Globus pallidus (tissue), 1 donor: ENCODE results near the gene BNC1.
"Not testable (repeated sequence)": the region's sequence is repeated elsewhere in the genome, so short reads cannot be mapped to it uniquely, and the experiment has no call there.

Experiments used
- DNase-seq: peaks from one replicate; pipeline ENCODE4 v3.0.0-alpha.2; 2015; ENCODE audit warnings: low spot score

Gene BNC1

DNA sequence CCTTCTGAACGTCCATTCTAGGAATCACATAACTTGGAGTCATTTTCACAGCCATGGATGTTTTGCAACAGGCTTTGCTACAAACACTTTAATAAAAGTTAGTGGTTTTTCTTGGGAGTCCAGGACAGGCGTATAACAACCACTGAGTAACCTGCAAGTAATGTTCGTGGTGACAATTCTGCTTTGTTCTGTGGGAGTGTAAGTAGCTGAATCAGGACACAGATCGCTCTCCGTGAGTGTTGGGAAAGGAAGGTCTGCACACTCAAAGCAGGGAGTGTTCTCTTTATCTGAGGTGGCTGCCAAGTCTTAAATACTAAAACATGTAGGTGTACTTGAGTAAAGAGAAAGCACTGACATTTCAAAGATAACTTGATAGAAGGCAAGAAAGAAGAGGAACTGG lies 7.9 kb upstream of the BNC1 start:
- DNase-seq, result no peak

DNA sequence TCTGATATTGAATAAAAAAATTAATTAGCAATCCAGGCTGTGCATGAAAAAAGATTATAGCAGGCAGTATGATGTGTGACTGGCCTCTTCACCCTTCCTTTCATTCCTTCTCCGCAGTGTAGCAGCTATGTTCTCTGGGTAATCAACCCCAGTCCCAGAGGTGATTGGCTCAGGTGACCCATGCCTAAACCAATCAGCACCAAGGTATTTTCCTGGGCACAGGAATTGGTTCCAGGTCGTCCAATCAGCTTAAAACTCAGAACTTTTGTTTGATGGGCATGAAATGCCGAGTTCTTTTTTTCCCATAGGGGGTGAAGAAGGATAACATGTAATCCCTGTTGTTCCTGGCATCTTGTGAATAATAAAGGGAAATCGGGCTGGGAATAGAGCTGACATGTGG lies 5.8 kb upstream of the BNC1 start:
- no peak for DNase-seq

DNA sequence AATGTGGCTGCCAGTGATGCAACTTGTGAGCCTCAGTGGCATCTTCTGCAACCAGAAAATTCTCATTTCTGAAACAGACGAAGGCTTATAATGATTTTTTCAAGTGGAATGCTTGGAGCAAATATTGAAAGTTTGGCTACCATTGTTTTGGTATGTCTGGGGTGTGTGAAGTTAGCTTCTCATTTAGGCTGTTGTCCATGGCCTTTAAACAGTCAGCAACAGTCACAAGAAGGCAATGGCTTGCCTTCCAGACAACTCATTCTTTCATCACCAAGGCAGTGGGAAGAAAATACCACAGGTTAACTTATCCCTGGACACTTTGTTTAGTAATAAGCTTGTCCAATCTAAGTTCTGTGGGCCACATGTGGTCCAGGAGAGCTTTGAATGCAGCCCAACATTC lies 4.7 kb upstream of the BNC1 start:
- no peak for DNase-seq

DNA sequence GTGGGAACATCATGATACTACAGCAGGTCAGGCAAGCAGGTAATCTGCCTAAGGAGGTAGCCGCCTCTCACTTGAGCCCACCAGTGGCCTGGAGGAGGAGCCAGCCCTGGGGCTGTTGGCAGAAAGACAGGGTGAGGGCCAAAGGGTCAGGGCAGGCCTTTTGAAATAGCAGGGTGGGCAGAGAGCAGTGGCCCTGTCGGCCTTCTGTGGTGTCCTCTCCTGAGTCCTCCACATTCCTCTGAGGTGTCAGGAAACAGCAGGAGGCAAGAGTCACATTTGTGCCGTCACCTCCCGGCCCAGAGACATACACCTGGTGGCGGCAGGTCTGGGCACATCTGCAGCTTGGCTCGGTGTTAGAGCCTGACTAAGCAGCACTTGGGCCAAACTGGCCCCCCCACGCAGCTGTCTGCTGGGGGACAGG lies 3.9 kb upstream of the BNC1 start:
- no peak for DNase-seq

DNA sequence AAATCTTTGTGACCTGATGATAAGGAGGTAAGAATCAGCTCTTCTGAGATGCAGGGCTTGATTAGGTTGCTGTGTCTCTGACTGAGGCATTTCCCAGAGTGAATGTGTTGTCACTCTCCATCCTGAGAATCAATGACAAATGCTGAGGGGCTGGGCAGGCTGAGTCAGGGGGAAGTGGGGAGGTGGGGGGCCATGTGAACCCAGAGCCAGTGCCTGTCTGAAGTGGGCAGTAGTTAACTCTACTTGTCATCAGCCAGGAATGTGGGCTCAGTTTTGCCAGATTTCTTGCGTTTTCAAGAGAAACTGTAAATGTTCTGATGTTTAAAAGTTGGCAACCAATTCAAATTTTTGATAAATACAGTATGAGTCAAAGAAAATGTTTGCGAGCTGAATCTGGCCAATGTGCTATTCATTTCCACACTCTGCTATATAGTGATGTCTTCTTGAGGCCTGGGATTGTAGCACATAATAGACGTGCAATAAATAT lies 3.1 kb upstream of the BNC1 start:
- no peak for DNase-seq

DNA sequence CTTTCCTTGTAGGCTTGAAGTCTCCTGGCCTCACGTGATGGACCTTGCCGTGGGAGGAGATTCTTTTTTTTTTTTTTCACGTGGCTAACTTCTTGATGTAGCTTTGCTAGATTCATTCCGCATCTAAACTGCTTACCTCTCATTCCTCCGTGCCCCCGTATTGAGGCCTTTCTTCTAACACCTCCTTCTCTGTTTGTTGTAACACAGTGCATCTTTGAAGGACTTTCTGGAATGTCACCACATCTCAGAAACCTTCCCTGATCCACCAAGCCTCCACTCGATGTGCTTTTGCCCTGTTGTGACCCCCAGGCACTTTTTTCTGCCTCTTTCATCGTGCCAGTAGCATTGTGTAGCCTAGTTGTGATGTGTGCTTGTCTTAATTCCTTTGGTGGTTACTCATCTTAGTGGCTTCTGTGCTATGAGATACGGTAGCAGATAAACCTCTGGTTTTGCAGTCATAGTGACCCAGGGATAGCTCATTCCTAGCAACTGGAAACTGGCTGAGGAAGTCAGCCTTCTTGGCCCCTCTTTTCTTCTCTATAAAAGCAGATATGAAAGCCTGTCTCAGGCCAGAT lies 1.6 kb upstream of the BNC1 start:
- DNase-seq, result no peak

DNA sequence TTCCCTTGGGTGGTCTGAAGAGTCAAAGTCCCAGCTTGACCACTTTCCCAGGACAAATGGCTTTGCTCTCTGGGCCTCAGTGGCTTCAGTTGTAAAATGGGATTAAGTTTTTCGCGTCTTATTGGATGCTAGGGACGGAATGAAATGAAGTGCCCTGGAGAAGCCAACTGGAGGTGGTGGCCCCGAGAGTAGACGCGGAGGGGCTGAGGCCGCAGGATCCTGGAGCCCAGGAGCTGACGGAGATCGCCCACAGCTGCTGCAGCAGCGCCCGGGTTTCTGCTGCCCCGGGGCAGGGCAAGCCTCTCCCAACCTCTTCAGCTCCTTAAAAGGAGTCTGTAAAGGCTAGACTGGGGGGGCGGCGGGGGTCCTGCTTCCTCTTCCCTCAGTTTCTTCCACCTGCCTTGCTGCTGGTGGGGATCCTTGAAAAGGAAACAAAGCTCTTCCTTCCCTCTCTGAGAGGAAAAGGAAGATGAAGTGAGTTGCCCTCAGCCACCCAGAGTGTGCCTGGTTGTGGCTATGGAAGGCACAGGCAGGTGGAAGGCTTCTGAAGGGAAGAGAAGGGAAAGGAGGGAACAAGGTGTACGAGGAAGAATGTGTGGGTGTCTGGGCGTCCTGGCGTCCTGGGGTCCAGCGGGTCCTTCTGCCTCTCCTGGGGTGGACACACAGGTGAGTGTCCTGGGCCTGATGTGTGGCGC lies 967 bp upstream of the BNC1 start:
- no peak for DNase-seq

DNA sequence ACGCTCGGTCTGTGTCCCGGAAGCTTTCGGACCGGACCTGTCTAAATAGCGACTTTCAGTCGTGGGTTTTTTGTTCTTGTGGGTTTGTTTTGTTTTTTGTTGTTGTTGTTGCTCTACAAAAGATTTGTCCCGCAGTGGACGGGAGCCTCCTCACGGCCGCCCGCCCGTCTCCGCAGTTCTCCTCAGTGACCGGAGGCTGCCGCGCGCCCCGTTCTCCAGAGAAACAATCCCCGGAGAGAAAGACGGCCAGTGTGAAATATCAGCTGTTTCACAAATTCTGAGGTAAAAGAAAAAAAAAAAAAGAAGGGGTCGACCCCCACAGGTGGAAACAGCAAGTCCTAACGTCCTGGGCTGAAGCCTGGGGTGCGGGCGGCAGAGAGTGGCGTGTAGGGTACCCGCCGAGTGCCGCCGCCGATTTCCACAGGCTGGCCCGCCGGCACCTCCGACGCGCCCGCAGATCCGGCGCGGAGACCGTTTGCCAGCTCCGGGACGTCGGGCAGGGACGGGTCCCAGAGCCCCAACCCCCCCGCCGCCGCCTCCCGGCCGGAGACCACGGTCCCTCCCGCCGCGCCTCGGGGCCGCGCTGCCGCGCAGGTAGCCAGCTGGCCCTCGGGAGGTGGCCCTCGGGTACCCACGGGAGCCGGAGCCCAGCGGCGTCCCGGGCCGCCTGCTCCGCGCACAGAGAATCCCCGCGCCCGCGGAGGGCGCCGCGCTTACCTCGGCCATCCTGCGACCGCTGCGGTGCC lies 478 bp downstream of the BNC1 start:
- DNase-seq, result no peak

DNA sequence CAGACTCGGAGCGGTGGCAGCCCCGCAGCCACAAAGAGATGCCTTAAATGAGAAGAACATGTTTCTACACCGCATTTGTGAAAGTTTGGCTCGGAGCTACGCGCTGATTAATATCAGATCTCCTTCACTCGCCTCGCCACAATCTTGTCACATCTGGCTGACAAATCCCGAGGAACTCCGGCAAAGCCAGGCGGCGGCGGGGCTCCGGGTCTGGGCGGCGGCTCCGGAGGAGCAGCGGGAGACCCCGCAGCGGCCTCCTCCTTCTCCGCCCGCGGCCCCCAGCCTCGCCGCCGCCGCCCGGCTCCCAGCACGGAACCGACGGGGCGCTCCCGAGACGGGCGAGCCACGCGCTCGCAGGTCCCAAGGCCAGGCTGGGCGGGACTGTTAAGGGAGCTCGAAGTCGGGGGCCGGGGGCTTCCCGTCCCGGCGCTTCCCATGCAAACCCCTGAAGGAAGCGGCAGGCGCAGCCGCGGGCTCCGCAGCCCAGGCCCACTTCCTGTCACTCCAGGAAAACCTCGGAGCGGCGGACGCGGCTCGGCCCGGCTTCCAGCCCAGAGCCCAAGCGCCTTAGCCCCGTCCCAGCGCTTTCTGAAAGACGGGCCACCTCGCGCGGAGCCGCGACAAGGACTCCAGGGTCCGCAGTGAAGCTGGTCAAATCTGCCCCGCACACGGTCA lies 1.2 kb downstream of the BNC1 start:
- no peak for DNase-seq

DNA sequence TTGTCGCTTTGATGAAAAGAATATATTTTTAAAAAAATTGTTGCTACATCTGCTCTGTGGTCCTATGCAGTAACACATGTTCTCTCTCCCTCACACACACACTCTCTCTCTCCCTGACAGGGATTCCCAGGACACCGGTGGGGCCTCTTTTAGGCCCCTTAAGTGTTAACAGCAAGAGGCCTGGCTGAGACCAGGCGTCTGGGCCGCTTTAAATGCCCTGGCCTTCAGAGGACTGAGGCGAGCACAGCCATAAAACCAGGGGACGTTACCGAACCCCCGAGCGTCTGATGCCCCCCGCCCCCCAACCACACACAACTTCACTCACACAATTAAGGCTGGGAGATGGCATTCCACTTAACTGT lies 1.7 kb downstream of the BNC1 start:
- no peak for DNase-seq

DNA sequence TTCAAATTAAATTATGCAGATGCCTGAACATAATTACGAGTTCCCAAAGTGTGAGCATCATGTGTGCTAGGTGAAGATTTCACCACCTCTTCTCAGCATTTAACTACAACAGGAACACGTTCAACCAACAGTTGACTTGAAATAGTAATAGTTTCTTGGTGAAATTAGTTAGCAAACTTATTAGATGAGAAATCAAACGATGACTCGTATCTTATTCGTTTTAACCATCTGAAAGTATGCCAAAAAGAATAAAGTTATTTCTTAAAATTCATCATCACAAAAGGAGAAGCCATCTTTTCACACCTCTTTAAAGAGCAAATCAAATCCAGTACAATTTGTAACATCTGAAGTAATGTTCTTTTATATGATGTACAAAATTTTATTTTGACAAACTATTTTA lies 2.3 kb downstream of the BNC1 start:
- DNase-seq, result no peak

DNA sequence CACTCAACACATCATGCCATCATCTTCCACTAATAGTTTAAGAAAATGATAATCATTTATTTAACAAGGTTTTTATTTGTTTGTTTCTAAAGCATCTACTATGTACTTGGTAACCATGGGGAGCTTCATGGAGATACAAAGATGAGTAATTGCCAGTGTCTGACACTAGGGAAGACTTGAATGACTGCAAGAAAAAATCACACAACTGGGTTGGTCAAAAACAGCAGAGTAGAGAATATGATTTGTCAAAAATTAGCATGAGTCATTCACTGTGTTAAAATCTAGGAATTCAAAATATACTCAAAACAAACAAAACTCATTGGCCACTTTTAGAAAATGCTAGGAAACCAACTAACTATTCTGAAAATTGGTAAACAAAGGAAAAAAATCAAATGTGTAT lies 6.3 kb downstream of the BNC1 start:
- no peak for DNase-seq

DNA sequence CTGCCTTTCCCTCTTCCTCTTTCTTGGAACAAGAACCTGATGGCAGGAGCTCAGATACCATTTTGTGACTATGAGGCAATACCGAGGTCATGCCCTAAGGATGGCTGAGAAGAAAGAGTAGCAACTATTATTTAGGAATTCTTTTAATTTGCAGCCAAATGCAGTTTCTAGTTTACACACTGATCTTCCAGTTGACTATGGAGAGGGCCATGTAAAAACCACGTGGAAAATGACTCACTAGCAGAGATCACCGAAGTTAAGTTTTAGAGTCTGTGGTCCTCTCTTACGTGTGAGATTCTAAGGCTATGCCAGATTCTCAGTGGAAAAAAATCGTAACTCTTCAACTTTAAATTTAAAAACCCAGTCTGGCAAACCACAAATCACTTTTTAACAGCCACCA lies 7.8 kb downstream of the BNC1 start:
- no peak for DNase-seq

DNA sequence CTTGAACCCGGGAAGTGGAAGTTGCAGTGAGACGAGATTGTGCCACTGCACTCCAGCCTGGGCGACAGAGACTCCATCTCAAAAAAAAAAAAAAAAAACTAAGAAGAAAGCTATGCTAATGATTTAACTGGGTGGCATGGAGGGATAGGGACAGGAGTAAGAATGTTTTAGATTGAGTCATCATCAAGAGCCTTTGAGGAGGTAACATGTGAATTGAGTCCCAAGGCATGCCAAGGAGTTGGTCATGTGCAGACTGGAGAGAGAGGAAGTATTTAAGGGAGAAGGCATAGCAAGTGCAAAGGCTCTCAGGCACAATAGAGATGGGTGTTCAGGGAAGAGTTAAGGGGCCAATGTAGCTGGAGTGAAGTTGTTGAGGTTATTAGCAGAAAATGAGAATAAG lies 9.1 kb downstream of the BNC1 start:
- DNase-seq, result no peak

DNA sequence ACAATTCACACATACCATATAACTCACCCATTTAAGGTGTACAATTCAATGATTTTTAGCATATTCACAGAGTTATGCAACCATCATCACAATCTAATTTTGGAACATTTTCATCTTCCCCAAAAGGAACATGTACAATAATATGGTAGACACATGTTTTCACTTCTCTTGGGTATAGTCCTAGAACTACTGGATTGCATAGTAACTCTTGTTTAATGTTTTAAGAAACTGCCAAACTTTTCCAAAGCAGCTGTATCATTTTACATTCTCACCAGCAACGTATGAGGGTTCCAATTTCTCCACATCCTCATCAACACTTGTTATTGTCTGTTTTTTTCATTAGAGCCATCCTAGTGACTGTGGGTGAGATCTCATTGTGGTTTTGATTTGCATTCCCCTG lies 14.3 kb downstream of the BNC1 start:
- DNase-seq, result no peak

DNA sequence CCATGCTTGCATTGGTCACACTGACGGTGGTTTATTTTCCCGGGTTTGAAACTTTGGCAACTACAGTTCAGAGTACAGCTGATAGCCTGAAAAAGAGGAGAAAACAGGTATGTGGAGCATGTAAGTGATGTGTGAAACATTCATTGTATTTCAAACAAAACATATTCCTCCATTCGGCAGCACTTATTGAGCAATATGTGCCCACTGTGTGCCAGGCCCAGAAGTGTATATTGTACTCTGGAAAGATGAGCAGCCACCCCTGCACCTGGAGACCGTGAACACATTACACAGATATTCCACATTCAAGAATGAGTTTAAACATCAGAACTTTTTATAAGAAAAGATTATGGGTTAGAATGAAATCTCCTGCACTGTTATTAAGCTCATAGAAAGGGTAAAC lies 16.3 kb downstream of the BNC1 start:
- DNase-seq, result no peak

DNA sequence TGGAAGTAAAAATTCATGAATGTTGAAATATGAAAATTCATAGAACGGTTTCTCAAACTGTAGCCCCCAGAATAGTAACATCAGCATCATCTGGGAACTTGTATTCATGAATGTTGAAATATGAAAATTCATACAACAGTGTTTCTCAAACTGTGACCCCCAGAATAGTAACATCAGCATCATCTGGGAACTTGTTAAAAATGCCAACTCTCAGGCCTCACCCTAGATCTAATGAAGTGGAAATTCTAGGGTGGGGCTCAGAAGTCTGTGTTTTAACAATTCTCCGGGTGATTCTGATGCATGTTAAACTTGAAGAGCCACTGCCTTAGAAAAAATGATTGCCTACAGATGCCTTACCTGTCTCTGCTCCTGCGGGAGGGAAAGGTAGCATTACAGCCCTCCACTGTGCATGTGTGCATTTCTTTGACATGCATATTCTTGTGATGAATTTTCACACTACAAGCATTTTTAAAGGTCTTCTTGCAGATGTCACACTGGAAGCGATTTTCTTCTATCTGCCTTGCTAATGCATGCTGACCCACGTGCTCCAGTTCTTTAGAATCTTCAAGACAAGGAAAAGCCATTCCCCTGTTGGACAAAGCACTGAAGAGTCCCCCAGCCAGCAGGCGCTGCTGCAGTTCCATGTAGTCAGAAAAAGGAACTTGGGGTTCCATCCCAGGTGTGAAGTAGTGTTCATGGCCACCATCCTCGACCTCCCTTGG lies 21.7 kb downstream of the BNC1 start:
- DNase-seq, result no peak

DNA sequence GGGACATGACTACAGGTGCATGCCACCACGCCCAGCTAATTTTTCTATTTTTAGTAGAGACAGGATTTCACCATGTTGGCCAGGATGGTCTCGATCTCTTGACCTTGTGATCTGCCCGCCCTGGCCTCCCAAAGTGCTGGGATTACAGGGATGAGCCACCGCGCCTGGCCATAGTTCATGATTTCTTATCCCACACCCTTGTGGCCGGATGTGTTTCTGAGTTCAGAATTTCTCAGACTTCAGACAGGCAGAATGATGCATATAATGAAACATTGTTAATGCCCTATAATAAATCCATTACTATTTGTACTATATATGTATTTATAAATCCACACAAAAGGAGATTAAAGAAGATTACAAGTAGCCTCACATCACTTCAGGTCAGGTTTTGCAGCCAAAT lies 22.3 kb downstream of the BNC1 start:
- not testable (repeated sequence) for DNase-seq

DNA sequence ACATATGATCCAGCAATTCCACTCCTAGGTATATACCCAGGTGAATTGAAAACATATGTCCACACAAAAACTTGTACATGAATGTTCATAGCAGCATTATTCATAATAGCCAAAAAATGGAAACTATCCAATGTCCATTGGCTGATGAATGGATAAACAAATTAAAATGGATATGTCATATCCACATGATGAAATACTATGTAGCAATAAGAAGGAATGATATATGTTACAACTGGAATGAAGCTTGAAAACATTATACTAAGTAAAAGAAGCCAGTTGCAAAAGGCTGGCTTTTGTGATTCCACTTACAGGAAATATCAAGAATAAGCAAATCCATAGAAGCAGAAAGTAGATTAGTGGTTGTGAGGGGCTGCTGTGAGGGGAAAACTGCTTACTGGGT lies 33.7 kb downstream of the BNC1 start:
- DNase-seq, result no peak

DNA sequence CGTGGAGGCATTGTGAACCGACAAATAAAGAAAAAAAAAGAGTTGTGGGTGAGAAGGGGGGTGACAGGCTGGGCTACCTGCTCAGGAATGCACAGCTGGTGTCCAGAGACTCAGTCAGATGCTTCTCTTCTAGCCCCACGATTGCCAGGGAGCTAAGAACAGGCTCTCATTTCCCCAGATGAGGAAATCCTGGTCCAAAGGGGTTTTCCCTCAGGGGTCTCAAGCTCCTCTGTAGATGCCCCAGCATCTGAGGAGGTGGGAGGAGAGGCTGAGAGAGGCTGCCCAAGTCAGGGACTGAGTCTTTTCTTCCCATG lies 35.5 kb downstream of the BNC1 start:
- no peak for DNase-seq

DNA sequence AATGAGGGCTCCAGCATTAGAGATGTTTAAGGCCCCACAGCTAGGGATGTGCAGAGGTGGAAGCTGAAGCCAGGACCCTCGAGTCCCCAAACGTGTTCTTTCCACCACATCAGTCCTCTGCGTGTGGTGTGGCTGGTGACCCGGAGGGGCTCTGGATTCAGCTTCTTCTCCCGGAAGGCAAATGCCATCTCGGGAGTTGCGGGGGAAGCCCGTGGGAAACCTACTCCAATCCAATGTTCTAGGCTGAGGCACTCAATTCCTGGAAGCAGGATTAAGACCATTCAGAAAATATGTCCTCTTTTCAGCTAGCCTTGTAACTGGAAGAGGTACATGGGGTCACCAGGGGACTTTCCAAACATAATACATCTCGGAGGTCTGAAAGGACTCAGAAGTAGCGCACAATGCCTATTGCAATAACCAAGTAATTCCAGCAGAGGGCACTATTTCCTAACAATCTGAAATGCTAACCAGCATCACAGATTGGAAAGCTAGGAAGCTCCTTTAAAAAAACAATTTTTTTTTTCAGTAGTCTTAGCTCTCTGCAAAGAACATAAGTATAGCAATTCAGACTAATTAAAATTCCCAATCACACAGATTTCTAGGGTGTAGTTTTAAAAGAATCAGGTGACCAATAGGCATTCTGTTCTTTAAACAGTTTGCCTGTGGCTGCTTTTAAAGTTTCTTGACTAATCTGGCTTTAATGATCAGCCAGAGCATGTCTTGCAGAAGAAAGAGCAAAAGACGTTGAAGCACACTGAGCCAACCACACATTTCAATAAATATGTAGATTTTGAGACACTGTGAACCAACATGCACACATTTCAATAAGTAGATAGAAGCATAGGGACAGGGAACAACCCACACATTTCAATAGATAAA lies 36.1 kb downstream of the BNC1 start:
- peak; percentile 71 for DNase-seq
